HEK293 (cell line): ENCODE results near the gene IL12B.
"Not testable (repeated sequence)": the region's sequence is repeated elsewhere in the genome, so short reads cannot be mapped to it uniquely, and the experiment has no call there.

Experiments
- CTCF ChIA-PET: fragments of 350-600 bp; formaldehyde crosslinking; extraction: SDS; loops from one replicate; lab custom pipeline; 2021; ENCODE audit warnings: antibody characterized with exemption; lab: Yijun Ruan, JAX
- POLR2A ChIA-PET: fragments of 300-600 bp; formaldehyde crosslinking; extraction: SDS; loops from one replicate; lab custom pipeline; 2020; ENCODE audit warnings: antibody characterized with exemption, inconsistent platforms; lab: Yijun Ruan, JAX
- H3K27ac ChIP-seq: fragments of 200-500 bp; sonication (Bioruptor generic); 2 replicates; pipeline ENCODE4 v1.5.1; 2014; ENCODE audit warnings: low read depth, low read length, control low read depth, inconsistent platforms; ENCODE audit errors: extremely low read depth
- H3K36me3 ChIP-seq, 2 experiments: fragments of 200-500 bp in 1 of 2; sonication (Bioruptor generic) in 1 of 2; 1 replicate in 1 of 2; 2 replicates in 1 of 2; pipeline ENCODE4 v1.5.1; 2014 to 2017; ENCODE audit warnings: inconsistent platforms in 2 of 2, low read length in 2 of 2; ENCODE audit not compliant: control insufficient read depth in 2 of 2, insufficient read depth in 1 of 2
- H3K4me1 ChIP-seq: fragments of 200-500 bp; sonication (Bioruptor generic); 2 replicates; pipeline ENCODE4 v1.5.1; 2014; ENCODE audit warnings: mild to moderate bottlenecking, low read length, inconsistent platforms; ENCODE audit not compliant: control insufficient read depth, insufficient read depth
- H3K4me3 ChIP-seq: 2 replicates; pipeline ENCODE4 v1.5.1; 2011; ENCODE audit warnings: low read depth, mild to moderate bottlenecking, control low read depth, low read length, moderate library complexity
- H3K9me3 ChIP-seq: fragments of 200-500 bp; sonication (Bioruptor generic); 2 replicates; pipeline ENCODE4 v1.5.1; 2014; ENCODE audit warnings: low read depth, low read length, inconsistent platforms; ENCODE audit not compliant: control insufficient read depth, insufficient read depth
- PRDM10 ChIP-seq: fragments of 450-650 bp; formaldehyde crosslinking; IDR thresholded peaks from 2 replicates; pipeline ENCODE4 v1.5.1; 2016; ENCODE audit warnings: missing biosample characterization, missing genetic modification characterization
- SCRT2 ChIP-seq: fragments of 450-650 bp; formaldehyde crosslinking; IDR thresholded peaks from 2 replicates; pipeline ENCODE4 v1.5.1; 2016; ENCODE audit warnings: missing biosample characterization, missing genetic modification characterization
- SETDB1 ChIP-seq: IDR thresholded peaks from one replicate; pipeline ENCODE4 v1.6.1; 2017; ENCODE audit warnings: mild to moderate bottlenecking, low read length, moderate library complexity, mixed read lengths; ENCODE audit not compliant: insufficient read length
- ZBTB21 ChIP-seq: fragments of 450-650 bp; formaldehyde crosslinking; IDR thresholded peaks from 2 replicates; pipeline ENCODE4 v1.5.1; 2017; ENCODE audit warnings: missing biosample characterization, missing genetic modification characterization
- ZBTB8A ChIP-seq: fragments of 450-650 bp; formaldehyde crosslinking; IDR thresholded peaks from 2 replicates; pipeline ENCODE4 v1.5.1; 2016; ENCODE audit warnings: missing biosample characterization, missing genetic modification characterization
- ZNF146 ChIP-seq: fragments of 450-650 bp; formaldehyde crosslinking; IDR thresholded peaks from 2 replicates; pipeline ENCODE4 v1.5.1; 2016; ENCODE audit warnings: missing biosample characterization, missing genetic modification characterization
- ZNF280D ChIP-seq: fragments of 450-650 bp; formaldehyde crosslinking; IDR thresholded peaks from 2 replicates; pipeline ENCODE4 v1.5.1; 2016; ENCODE audit warnings: missing biosample characterization, missing genetic modification characterization
- ZNF488 ChIP-seq: fragments of 450-650 bp; formaldehyde crosslinking; IDR thresholded peaks from 2 replicates; pipeline ENCODE4 v1.5.1; 2016; ENCODE audit warnings: missing biosample characterization, missing genetic modification characterization
- ZNF843 ChIP-seq: fragments of 450-650 bp; formaldehyde crosslinking; IDR thresholded peaks from 2 replicates; pipeline ENCODE4 v1.5.1; 2016; ENCODE audit warnings: missing biosample characterization, missing genetic modification characterization
- TF ChIP-seq, protein P1 (sequence below): fragments of 450-650 bp; formaldehyde crosslinking; IDR thresholded peaks from 2 replicates; pipeline ENCODE4 v1.5.1; 2016; ENCODE audit warnings: missing biosample characterization, missing genetic modification characterization

The IL12B gene

DNA sequence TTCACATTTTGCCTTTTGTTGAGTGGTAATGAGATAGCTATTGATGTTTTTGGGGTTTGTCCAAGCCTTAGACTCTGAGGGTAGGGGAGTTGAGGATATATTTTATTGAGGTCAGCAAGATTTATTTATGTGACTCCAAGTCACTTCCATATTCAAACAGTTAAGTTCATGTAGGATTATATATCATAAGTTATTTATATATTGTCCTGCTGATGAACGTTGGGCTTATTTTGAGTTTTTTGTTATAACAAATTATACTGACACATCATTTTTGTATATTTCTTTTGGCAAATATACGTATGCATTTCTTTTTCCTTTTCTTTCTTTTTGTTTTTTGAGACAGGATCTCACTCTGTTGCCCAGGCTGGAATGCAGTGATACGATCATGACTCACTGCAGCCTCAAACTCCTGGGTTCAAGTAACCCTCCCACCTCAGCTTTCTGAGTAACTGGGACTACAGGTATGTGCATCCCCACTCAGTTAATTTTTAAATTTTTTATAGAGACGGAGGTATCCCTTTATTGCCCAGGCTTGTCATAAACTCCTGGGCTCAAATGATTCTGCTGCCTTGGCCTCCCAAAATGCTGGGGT, 23.5 kb upstream of the IL12B start:
- CTCF ChIA-PET: no interaction called here
- H3K4me3 ChIP-seq: no peak overlapping the region
- peaks cover 5% of the 10 kb centered on the region for H3K4me1 ChIP-seq
- TF ChIP-seq ZBTB21 (tag by site-specific recombination) (no peak), ZBTB8A (tag by site-specific recombination) (no peak), ZNF488 (no peak), SETDB1 (no peak), ZNF843 (no peak), PRDM10 (tag by site-specific recombination) (no peak)
- H3K9me3 ChIP-seq: no peaks in the 10 kb centered on the region
- no peak overlapping the region for H3K27ac ChIP-seq
- POLR2A ChIA-PET: no interaction called here
- no peaks in the 10 kb centered on the region for H3K36me3 ChIP-seq

GRCh38 chr5:159350644-159351043, 20.4 kb upstream of the IL12B start:
- H3K9me3 ChIP-seq, POLR2A ChIA-PET, H3K36me3 ChIP-seq, CTCF ChIA-PET, H3K4me1 ChIP-seq, H3K4me3 ChIP-seq, H3K27ac ChIP-seq: not testable (repeated sequence)
- TF ChIP-seq, protein P1, sequence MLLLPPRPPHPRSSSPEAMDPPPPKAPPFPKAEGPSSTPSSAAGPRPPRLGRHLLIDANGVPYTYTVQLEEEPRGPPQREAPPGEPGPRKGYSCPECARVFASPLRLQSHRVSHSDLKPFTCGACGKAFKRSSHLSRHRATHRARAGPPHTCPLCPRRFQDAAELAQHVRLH (tag by site-specific recombination): peak; percentile 66; the same call in 1 of the 2 replicates
- TF ChIP-seq ZNF280D (tag by site-specific recombination) (0 out of 2 replicates have a peak, but pooled peaks have one; percentile 8), ZNF146 (tag by site-specific recombination) (peak; percentile 96)

- TF ChIP-seq SCRT2: peak; percentile 50
- H3K27ac ChIP-seq, H3K4me3 ChIP-seq, CTCF ChIA-PET, POLR2A ChIA-PET, H3K4me1 ChIP-seq, H3K9me3 ChIP-seq, H3K36me3 ChIP-seq: not testable (repeated sequence)
These were observed 19.9 kb upstream of the IL12B start for GRCh38 chr5:159350216-159350615.
